ENCODE data around the gene NFKB2.

GRCh38 chr10:102379383-102379782, 16.1 kb upstream of the NFKB2 start:
- TF ChIP-seq TCF4 (CRISPR knock-in tag; IDR thresholded peaks at IDR 0.05; ENCODE audit: borderline replicate concordance) = no peak
- no peak for TF ChIP-seq ZFP30 (CRISPR knock-in tag; IDR thresholded peaks at IDR 0.05)
- no peak for TF ChIP-seq TSHZ2 (CRISPR knock-in tag; IDR thresholded peaks at IDR 0.05)
- no peak for TF ChIP-seq ZFP3 (CRISPR knock-in tag; IDR thresholded peaks at IDR 0.05)
- no peak for TF ChIP-seq ZNF8 (CRISPR knock-in tag; IDR thresholded peaks at IDR 0.05)
- no peak for TF ChIP-seq ISL1 (CRISPR knock-in tag; IDR thresholded peaks at IDR 0.05)

Measured in SK-N-SH treated with all-trans-retinoic acid at 6 μM for 48 hours (cell line).